Natural killer cell (primary cell): ENCODE data around the gene HMCES. TPM values are rescaled to one million over a fixed set of nuclear protein-coding genes. Genes with fewer than 3 reads are reported as not detected.

Experiments used
- ATAC-seq, 3 donors: fragments of 150-1000 bp in 2 of 3; fragments of 200-7000 bp in 1 of 3; cut with Tn5 transposase; 1 replicate in 1 of 3; 2 replicates in 2 of 3; pipeline ENCODE4 v1.10.0; 2021; ENCODE audit warnings: mild to moderate bottlenecking in 2 of 3, moderate library complexity in 2 of 3
- DNase-seq, 2 donors: peaks; one replicate each; pipeline versions ENCODE4 v3.0.0 to v3.0.0-alpha.2; 2013 to 2021; ENCODE audit warnings: mixed read lengths in 1 of 2
- H3K27ac ChIP-seq: one replicate; pipeline ENCODE4 v1.5.1; 2013; ENCODE audit warnings: mild to moderate bottlenecking, low read length
- H3K27me3 ChIP-seq: one replicate; pipeline ENCODE4 v1.6.1; 2013; ENCODE audit warnings: low read length; ENCODE audit not compliant: control insufficient read depth, insufficient read depth
- H3K36me3 ChIP-seq: one replicate; pipeline ENCODE4 v1.6.1; 2013; ENCODE audit warnings: low read length; ENCODE audit not compliant: control insufficient read depth, insufficient read depth
- H3K4me1 ChIP-seq: one replicate; pipeline ENCODE4 v1.6.1; 2013; ENCODE audit warnings: low read length; ENCODE audit not compliant: control insufficient read depth, insufficient read depth
- H3K4me3 ChIP-seq: one replicate; pipeline ENCODE4 v1.5.1; 2013; ENCODE audit warnings: low read length
- H3K9me3 ChIP-seq: one replicate; pipeline ENCODE4 v1.6.1; 2013; ENCODE audit warnings: low read length; ENCODE audit not compliant: control insufficient read depth, insufficient read depth
- H3K27ac Mint-ChIP-seq, 2 donors: one replicate each; pipeline ENCODE4 v1.8.0; 2022; ENCODE audit warnings: mild to moderate bottlenecking in 2 of 2, mixed read lengths in 2 of 2, moderate library complexity in 1 of 2
- H3K27me3 Mint-ChIP-seq, 2 donors: one replicate each; pipeline ENCODE4 v1.8.0; 2022; ENCODE audit warnings: low read depth in 2 of 2, mixed read lengths in 2 of 2
- H3K36me3 Mint-ChIP-seq: one replicate; pipeline ENCODE4 v1.8.0; 2022; ENCODE audit warnings: mixed read lengths
- H3K4me1 Mint-ChIP-seq, 2 donors: one replicate each; pipeline ENCODE4 v1.8.0; 2022; ENCODE audit warnings: mixed read lengths in 2 of 2
- H3K4me3 Mint-ChIP-seq: one replicate; pipeline ENCODE4 v1.8.0; 2022; ENCODE audit warnings: mild to moderate bottlenecking, moderate library complexity, mixed read lengths
- H3K9me3 Mint-ChIP-seq, 2 donors: one replicate each; pipeline ENCODE4 v1.8.0; 2022; ENCODE audit warnings: mixed read lengths in 2 of 2
- CTCF ChIP-seq: fragments of 200-600 bp; IDR thresholded peaks from one replicate; pipeline ENCODE4 v1.8.0; 2022; ENCODE audit warnings: antibody characterized with exemption
- WGBS: methylation state at CpG from one replicate; pipeline ENCODE4 v1.1.7; 2013; ENCODE audit warnings: missing lambda C conversion rate; ENCODE audit not compliant: insufficient coverage; 5-methylcytosine and 5-hydroxymethylcytosine counted together
- intact Hi-C: fragments of 100-400 bp; cut with micrococcal nuclease; formaldehyde crosslinking; loops from one replicate; pipeline ENCODE4 v1.14.2; 2022
- total RNA-seq, 4 donors: library from RNA; stranded (reverse); fragments of 120-200 nt in 1 of 4; gene quantifications; one replicate each; pipeline versions ENCODE4 v1.2.3 to v1.2.4, GENCODE V29; 2013 to 2022

The HMCES gene
- total RNA-seq, 3 donors from 2014 or later (not counting 1 experiment from before 2014, with no cell fraction given) = 37.3 to 42.8 (median 40.9) TPM

GRCh38 chr3:129321887-129322286 lies 43.2 kb downstream of the HMCES start:
- H3K9me3 ChIP-seq = no peaks in the 10 kb centered on the region
- H3K27me3 ChIP-seq = no peaks in the 10 kb centered on the region
- Mint-ChIP-seq H3K4me3 (no peak overlapping the region), H3K27ac (no peak overlapping the region), H3K27me3 (no peaks in the 10 kb centered on the region), H3K4me1 (peaks cover 0 to 11% of the 10 kb centered on the region in 2 donors), H3K36me3 (no peaks in the 10 kb centered on the region), H3K9me3 (no peaks in the 10 kb centered on the region)
- intact Hi-C loops = no loop called here
- H3K4me1 ChIP-seq = peaks cover 5% of the 10 kb centered on the region
- WGBS = 93% methylated on average over 9 of the region's 9 CpGs
- no peaks in the 10 kb centered on the region for H3K36me3 ChIP-seq
- ATAC-seq = no peak
- H3K27ac ChIP-seq = no peak overlapping the region
- no peak overlapping the region for H3K4me3 ChIP-seq
- DNase-seq = no peak
- TF ChIP-seq CTCF = no peak

- no peak overlapping the region for H3K27ac ChIP-seq
- Mint-ChIP-seq H3K36me3 (no peaks in the 10 kb centered on the region), H3K4me3 (no peak overlapping the region), H3K27me3 (no peaks in the 10 kb centered on the region), H3K27ac (no peak overlapping the region), H3K9me3 (no peaks in the 10 kb centered on the region), H3K4me1 (peaks cover 0 to 1% of the 10 kb centered on the region in 2 donors)
- H3K4me3 ChIP-seq = no peak overlapping the region
- no peak for ATAC-seq
- no peak for TF ChIP-seq CTCF
- DNase-seq = peak in 1 of 2 donors; percentile 23
- intact Hi-C loops = no loop called here
- WGBS = 84% methylated on average over 12 of the region's 12 CpGs
- no peaks in the 10 kb centered on the region for H3K4me1 ChIP-seq
- H3K9me3 ChIP-seq = no peaks in the 10 kb centered on the region
- H3K36me3 ChIP-seq = no peaks in the 10 kb centered on the region
- H3K27me3 ChIP-seq = no peaks in the 10 kb centered on the region
Observed at GRCh38 chr3:129323651-129324294, 45.1 kb downstream of the HMCES start.

GRCh38 chr3:129324855-129325254 lies 46.2 kb downstream of the HMCES start:
- no peaks in the 10 kb centered on the region for H3K4me1 Mint-ChIP-seq
- H3K27ac Mint-ChIP-seq = no peak overlapping the region
- TF ChIP-seq CTCF = no peak
- no peaks in the 10 kb centered on the region for H3K36me3 Mint-ChIP-seq
- H3K36me3 ChIP-seq = no peaks in the 10 kb centered on the region
- intact Hi-C loops = no loop called here
- H3K4me3 Mint-ChIP-seq = no peak overlapping the region
- H3K9me3 ChIP-seq = no peaks in the 10 kb centered on the region
- H3K27me3 Mint-ChIP-seq = no peaks in the 10 kb centered on the region
- no peak for DNase-seq
- 93% methylated on average over 12 of the region's 12 CpGs for WGBS
- no peaks in the 10 kb centered on the region for H3K4me1 ChIP-seq
- no peaks in the 10 kb centered on the region for H3K27me3 ChIP-seq
- H3K4me3 ChIP-seq = no peak overlapping the region
- H3K9me3 Mint-ChIP-seq = no peaks in the 10 kb centered on the region
- no peak for ATAC-seq
- H3K27ac ChIP-seq = no peak overlapping the region

GRCh38 chr3:129325383-129325782 lies 46.7 kb downstream of the HMCES start:
- Histone ChIP-seq H3K4me3 (no peak overlapping the region), H3K27me3 (no peaks in the 10 kb centered on the region), H3K4me1 (no peaks in the 10 kb centered on the region), H3K9me3 (no peaks in the 10 kb centered on the region), H3K27ac (no peak overlapping the region), H3K36me3 (no peaks in the 10 kb centered on the region)
- intact Hi-C loops = no loop called here
- DNase-seq = no peak
- Mint-ChIP-seq H3K36me3 (no peaks in the 10 kb centered on the region), H3K27me3 (no peaks in the 10 kb centered on the region), H3K27ac (no peak overlapping the region), H3K4me3 (no peak overlapping the region), H3K9me3 (no peaks in the 10 kb centered on the region), H3K4me1 (no peaks in the 10 kb centered on the region)
- no peak for ATAC-seq
- 93% methylated on average over 3 of the region's 3 CpGs for WGBS
- no peak for TF ChIP-seq CTCF
